Stimulated activated CD4-positive, alpha-beta T cell treated with anti-CD3 and anti-CD28 coated beads, Interleukin-4, amount 100 ng/mL, for 4 hours (primary cell): ENCODE results near the gene DGKI.
"Not testable (repeated sequence)": the region's sequence is repeated elsewhere in the genome, so short reads cannot be mapped to it uniquely, and the experiment has no call there.

Experiments used
- DNase-seq, 2 experiments: peaks; one replicate each; pipeline ENCODE4 v3.0.0-alpha.2; 2020

Gene DGKI

DNA sequence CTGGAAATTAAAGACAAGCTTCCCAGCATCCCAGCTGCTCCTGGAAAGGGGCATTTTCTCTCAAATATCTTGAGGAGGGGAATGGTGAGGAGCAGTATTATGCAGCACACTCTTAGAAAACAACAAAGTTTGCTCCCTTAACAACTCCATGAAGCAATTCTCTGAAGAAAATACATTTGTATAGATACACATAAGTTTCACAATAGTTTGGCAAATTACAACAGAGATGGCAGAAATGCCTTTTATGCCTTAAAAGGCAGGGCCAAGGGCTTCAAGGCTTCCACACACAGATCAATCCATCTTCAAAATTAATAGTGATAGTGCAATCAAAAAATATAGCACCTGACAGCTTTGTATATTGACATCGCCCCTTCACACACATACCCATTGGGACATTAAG, 12.2 kb downstream of the DGKI start:
- no peak for DNase-seq

DNA sequence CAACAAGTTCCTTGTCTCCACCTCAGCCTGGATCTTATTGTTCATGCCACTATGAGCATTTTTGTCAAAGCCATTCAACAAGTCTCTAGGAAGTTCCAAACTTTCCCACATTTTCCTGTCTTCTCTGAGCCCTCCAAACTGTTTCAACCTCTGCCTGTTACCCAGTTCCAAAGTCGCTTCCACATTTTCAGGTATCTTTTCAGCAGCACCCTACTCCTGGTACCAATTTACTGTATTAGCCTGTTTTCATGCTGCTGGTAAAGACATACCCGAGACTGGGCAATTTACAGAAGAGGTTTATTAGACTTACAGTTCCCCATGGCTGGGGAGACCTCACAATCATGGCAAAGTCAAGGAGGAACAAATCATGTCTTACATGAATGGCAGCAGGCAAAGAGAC, 13.8 kb downstream of the DGKI start:
- DNase-seq = not testable (repeated sequence)

DNA sequence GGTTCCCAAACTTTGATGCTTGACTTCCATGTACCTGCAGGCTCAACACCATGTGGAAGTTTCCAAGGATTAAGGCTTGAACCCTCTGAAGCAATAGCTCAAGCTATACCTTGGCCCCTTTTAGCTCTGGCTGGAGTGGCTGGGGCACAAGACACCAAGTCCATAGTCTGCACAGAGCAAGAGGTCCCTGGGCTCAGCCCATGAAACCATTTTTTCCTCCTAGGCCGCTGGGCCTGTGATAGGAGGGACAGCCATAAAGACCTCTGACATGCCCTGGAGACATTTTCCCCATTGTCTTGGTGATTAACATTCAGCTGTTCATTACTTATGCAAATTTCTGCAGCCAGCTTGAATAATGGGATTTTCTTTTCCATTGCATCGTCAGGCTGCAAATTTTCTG, 14.4 kb downstream of the DGKI start:
- DNase-seq = no peak

DNA sequence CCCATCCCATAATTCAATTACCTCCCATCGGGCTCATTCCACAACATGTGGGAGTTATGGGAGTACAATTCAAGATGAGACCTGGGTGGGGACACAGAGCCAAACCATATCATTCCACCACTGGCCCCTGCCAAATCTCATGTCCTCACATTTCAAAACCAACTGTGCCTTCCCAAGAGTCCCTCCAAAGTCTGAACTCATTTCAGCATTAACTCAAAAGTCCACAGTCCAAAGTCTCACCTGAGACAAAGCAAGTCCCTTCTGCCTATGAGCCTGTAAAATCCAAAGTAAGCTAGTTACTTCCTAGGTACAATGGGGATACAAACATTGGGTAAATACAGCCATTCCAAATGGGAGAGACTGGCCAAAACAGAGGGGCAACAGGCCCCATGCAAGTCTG, 15.2 kb downstream of the DGKI start:
- DNase-seq = not testable (repeated sequence)

DNA sequence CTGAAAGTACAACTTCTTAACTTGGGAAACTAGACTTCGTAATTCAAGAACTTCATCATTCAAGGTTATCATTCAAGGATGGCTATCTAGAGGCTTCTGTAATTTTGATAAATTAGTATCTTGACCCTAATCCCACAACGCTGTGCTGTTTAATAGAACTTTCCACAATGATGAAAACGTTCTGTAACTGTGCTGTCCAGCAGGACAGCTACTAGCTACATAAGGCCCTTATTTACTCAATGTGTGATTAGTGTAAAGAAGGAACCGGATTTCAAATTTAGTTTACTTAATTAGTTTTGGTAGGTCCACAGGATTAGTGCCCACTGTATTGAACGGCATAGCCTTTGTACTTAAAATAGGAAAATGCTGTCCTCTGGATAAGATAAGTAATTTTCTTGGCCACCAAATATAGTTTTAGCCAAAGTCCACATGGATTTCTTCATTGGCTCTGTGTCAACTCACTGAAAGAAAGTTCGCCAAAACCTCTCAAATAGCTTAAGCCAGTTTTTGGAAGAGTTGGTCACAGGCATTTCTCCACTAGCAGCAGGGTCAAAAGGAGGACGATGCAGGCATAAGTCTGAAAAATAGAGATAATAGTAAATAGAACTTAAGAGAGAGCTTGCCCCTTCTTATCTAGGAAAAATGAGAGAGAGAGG, 17.3 kb downstream of the DGKI start:
- no peak for DNase-seq

DNA sequence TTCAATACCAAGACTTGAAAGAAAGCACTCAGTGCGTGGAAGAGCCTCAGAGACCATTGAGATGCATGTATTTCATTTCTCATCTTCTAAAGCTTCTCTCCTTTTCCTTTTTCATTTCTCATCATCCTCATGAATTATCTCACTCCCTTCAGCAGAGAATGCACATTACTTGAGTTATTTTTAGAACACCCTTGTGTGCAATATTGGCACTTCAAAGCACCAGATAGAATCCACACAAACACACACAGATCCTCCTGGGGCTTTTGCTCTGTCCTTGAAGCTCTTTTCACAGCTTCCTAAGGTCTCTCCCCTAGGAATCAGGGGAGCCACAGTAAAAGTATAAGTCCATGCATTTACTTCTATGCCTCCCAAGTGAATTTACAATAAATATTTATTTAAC, 18.3 kb downstream of the DGKI start:
- no peak for DNase-seq

DNA sequence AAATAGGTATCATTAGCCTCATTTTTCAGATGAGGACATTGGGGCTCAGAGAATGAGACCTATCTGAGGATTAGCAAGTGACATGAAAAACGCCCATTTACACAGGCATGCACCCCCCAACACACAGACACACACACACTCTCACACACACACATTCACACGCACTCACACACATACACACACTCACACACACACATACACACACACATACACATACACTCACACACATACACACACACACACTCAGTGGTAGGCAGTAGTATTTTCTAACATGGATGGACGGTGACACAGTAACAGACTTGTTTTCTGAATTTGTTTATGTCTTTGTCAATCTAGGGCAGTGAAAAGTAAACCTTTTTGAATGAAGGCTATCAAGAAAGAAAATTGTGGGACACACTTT, 21.3 kb downstream of the DGKI start:
- DNase-seq = no peak

DNA sequence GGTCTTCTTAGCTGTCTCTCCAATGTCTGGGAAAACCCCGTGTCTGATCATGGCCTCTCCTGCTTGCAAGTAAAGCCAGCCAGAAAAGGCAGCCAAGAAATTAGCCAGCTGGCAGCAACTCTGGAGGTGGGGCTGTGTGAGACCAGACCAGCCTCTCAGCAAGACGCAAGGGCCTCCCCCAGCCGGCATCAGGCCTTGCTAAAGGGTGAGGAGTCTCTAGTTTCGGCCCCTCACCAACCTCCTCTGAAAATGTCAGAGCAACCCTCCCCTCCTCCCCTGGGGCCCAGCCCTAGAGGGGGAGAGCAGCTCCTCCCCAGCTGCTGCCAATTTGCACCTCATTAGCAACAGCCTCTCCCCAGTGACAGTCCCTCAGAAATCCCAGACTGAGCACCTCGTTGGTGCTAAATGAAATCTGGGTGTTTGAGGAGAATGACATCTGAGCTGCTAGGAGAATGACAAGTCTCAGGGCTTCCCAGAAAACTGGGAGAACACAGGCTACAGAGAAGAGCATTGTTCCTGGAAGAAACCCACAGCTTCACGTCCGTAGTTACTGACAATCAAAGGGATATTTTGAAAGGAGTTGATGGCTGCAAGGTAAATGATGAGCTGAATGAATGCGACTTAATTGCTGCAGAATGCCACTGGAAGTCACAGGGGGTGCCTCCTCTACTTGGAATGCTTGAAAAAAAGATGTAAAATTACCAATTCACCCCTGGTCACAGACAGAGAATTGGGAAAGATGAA, 25.9 kb downstream of the DGKI start:
- DNase-seq = no peak

DNA sequence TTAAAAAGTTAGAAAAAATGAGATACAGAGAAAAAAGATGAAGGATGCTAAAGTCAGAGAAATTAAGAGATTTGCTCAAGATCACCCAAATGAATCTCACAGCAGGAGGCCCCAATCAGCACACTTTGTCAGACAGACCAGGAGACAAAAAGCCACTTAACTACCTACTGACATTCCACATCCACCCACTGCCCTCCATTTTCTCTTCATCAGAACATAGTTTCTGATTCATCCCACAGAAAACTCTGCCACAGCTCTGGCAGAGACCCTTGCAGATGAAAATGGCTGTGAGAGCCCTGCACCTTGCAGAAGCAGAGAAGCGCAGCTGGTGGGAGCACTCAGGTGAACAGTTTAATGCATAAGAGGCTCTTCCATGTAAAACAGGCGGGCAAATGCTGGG, 26.6 kb downstream of the DGKI start:
- DNase-seq = no peak

DNA sequence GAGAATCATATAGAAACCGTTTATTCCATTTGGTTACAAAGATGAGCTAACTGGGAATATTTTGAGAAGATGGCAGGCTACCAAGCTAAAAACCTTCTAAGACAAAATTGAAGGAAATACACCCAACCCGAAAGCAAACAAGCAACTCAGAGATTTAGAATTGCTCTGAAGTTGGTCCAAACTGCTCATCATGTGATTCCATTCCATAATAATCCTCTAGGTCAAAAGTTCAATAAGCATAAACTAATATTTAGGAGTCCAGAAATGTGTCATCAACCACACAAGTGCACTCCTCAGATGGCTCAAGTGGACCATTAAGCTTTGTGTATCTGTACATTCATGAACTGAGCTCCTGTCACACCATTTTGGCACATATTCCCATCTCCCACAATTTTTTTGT, 28.7 kb downstream of the DGKI start:
- no peak for DNase-seq

DNA sequence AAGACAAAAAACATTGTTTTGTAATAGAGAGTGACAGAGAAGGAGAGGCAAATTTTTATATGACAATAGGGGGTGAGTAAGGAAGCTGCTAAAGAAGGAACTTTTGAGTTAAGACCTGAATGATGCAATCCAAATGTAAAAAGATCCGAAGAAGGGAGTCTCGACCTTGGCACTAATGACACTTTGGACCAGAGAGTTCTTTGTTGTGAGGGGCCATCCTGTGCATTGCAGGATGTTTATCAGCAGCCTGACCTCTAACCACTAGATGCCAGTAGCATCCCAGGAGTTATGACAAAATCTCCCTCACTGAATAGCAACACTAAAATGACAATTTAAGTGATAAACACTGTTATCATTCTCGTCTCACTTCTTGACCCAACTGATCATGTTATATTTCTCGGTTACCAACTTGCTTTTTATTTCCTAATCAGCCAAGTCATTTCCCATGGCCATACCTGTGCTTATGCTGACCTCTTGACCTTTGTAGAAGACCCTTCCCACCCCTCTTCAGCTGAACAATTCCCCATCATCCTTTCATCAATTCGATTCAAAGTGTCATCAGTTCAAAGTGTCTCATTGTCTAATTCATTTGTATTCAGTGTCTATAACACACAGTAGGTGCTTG, 30.0 kb downstream of the DGKI start:
- no peak for DNase-seq

DNA sequence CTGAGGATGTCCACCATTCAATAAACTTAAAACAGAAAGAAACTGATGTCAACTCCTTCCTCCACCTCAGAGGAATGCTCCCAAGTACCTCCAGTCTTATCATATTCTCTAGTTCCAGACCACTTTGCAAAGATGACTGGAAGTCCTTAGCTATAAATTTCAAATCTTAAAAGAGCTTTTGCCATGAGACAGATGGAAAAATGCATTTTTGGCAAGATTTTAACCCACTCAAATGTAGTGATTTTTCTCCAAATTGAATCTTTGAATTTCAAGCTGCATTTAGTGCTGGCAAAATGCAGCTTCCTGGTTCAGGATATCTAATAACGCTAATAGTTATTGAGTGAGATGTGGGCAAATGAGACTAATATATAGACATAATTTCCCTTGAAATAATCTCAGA, 33.2 kb downstream of the DGKI start:
- no peak for DNase-seq

DNA sequence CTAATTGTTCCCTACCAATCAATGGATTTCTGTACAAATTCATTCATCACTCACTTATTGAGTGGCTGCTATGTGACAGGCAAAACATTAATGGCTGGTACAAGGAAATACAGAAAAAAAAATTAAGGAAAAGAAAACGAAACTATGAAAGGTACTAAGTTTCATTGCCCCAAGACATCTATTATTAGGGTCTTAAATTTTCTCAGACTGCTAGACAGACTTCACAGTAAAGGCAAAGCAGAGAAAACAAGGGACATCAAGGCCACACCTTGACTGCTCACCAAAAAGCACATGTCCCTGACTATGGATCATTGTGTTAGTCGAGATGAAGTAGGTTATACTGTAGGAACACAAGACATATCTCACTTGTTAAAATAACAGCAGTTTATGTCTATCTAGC, 36.5 kb downstream of the DGKI start:
- DNase-seq = no peak

DNA sequence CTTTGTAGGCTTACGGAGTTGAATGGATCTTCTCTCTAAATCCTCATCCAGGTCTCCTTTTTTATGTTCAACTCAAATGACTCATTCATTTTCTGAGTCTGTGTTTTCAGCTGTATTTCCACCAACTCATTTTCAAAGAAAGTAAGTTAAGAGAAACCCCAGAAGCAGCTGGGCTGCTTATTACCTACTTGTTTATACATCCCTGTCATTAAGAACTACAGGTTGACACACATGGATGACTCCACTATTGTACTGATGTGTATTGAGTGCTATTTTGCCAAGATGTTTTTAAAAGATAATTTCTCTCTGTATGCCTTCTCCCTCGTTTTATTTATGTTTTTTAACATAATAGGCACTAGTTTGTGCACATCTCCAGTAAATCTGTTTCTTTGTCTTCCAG, 41.9 kb downstream of the DGKI start:
- no peak for DNase-seq

DNA sequence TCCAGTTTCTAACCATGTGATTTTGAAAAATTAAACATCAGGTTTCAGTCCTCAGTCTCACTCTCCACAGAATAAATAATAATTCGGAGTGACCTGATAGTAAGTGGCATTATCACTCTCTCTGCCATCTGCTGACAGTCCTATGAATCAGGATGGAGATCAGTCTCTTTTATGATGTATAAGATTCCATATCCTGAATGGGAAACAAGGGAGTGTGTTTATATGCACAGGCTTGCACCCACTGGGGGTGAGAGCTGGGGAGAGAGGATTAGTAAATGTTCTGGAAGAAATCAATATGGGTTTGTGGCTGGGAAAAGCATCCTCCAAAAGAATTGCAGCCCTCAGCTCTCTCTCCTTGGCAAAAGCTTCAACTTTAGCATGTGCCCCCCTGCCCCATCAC, 45.3 kb downstream of the DGKI start:
- no peak for DNase-seq

DNA sequence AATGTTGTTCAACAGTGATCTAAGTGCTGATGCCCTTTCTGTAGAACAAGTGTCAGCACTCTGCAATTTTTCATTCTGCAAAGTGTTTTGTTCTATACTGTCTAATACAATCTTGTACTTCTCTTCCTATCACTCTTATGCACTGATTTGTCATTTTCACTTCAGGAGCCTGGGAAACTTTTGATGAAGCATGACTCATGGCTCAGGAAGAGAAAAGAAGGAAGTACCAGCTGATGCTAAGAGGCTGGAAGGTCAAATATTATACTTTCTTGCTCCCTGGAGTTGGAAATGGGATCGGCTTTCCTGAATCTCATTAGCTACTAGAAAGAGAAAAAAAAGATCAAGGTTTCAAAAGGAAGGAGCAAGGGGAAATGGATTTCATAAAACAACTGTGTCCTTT, 45.8 kb downstream of the DGKI start:
- DNase-seq = no peak

DNA sequence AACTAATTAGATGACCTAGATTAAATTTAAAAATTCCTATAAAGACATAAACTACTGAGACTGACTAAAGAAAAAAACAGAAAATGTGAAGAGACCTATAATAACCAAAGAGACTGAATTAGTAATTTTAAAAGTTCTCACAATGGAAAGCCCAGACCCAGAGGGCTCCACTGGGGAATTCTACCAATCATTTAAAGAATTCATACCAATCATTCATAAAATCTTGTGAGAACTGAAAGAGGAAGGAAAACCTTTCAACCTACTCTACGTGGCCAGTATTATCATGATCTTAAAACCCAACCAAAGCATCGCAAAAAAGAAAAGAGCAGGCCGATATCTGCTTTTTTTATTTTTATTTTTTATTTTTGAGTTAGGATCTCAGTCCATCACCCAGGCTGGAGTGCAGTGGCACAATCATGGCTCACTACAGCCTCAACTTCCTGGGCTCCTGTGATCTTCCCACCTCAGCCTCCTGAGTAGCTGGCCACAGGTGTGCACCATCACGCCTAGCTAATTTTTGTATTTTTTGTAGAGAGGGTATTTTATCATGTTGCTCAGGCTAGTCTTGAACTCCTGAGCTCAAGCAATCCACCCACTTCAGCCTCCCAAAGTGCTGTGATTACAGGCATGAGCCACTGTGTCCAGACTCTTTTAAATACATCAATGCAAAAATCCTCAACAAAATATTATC, 48.6 kb downstream of the DGKI start:
- no peak for DNase-seq

DNA sequence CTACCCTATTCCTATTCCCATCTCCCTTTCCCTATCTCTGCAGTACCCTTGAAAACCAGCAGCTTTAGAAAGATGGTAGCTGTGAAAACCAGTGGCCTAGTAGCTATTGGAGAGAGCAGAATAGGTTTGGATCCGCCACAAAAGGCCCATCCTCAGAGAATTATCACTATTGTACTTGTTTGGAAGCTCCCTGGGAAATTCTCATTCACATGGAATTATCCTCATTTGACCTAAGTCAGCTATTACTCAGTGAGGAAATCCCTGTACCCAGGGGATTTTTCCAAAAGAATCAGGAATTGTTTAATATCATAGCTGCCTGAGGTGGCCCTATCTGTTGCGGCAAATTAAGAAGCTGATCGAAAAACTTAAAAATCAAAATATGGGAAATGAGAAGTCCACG, 51.6 kb downstream of the DGKI start:
- no peak for DNase-seq

DNA sequence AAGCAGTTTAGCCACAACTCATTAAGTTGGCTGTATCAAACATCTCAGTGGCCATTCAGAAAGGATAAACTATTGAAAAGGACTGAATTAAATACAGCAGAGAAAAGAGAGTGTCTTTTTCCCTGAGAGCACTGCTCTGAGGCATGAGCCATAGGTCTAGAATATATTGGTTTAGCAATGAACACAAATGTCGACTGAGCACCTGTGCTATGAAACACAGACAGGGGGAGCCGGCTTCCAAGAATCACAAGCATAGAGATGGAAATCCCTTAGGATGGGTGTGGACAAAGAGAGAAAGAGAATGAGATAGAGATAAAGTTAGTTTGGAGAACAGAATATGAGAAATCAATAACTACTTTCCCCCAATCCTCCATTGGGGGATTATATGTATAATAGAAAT, 54.8 kb downstream of the DGKI start:
- DNase-seq = no peak

DNA sequence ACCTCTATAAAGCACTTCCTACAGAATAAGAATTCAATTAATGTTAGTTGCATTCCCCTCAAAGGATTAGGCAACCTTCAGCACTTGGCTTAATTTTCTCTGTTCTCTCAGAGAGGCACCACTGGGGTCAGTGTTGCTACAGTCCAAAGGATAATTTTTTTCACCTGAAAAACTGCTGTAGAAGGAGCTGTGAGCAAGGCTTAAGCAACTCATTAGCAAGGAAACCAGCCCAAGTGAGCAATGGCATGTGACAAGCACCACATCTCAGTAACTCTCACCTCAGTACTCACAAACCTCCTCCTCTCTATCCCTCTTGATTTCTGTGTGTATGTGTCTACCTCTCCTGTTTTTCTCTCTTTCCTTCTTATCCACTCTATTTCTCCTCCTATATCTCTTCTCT, 55.9 kb downstream of the DGKI start:
- no peak for DNase-seq

DNA sequence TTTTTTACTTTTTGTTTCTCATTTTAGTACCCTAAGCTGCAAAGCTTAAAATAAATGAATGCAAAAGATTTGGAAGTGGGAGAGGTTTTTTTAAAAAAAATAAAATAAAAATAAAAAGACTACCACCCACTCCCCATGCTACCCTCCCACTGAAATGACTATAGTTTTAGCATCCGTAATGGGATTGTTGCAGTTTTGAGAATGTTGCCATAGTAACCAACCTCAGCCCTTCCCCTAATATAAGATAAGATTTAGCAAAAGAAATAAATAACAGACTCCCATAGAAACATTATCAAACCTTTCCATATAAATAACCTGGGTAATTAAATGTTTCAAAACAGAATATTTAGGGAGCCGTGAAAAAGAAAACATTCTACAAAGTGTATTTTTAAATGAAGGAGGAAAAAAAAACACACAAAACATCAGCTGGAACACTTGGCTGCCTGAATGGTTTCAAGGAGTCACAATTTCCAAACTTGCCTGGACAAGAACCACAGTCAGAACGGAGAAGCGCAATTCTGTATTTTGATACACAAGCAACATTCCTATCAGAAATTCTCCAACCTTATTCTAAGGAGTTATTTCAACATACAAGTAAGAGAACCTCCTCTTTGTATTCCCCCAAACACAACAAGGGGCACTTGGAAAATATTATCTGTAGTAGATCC, 57.4 kb downstream of the DGKI start:
- DNase-seq = no peak

DNA sequence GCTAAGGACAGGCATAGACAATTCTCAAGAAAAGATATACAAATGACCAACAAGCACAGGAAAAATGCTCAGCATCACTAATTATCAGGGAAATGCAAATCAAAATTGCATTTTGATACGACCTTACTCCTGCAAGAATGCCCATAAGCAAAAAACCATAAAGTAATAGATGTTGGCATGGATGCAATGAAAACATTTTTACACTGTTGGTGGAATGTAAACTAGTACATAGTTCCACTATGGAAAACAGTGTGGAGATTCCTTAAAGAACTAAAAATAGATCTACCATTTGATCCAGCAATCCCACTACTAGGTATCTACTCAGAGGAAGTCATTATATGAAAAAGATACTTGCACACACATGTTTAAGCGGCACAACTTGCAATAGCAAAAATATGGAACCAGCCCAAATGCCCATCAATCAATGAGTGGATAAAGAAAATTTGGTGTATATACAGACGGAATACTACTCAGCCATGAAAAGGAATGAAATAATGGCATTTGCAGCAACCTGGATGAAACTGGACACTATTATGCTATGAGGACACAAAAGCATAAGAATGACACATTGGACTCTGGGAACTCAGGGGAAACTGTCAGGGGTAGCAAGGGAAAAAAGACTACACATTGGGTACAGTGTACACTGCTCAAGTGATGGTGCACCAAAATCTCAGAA, 59.3 kb downstream of the DGKI start:
- DNase-seq = no peak

DNA sequence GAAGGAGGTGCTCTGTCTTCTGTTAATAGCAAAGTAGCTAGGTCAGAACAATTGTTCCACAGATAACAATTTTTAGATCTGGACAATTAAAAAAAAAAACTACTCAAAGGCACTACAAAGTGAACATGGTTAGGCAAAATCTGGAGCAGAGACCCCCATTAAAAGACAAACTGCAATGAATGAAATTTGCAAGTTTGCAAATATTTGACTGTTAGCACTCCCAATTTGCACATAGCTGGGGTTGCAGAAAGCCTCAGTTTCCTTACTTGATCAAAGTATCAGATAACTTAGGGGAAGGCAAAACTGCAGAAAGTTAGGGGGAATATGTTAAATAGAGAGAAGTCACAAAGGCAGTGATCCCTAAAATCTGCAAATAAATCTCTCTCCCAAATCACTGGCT, 68.3 kb downstream of the DGKI start:
- DNase-seq = no peak
